GM12801 (cell line): Measurements from ENCODE around the gene ATP8A2.

ENCODE experiments used
- CTCF ChIP-seq: IDR thresholded peaks from one replicate; pipeline ENCODE4 v1.5.1; 2011; ENCODE audit warnings: control low read depth; ENCODE audit not compliant: insufficient read length; ENCODE audit errors: extremely low read depth

ATP8A2 gene

DNA sequence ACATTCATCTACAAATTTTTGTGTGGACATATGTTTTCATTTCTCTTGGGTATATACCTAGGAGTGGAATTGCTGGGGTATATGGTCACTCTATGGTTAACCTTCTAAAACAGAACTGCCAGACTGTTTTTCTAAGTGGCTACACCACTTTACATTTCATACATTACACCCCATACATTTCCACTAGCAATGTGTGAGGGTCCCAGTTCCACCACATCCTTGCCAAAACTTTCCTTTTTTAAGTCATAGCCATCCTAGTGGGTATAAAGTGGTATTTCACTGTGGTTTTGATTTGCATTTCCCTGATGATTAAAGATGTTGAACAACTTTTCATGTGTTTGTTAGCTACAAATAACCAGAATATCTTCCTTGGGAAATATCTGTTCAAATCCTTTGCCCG is 344.0 kb downstream of the ATP8A2 start:
- TF ChIP-seq CTCF, result no peak

- no peak for TF ChIP-seq CTCF
Observed at GRCh38 chr13:25717666-25718197, 346.0 kb downstream of the ATP8A2 start.

GRCh38 chr13:25719666-25720065 is 347.9 kb downstream of the ATP8A2 start:
- TF ChIP-seq CTCF, result no peak

DNA sequence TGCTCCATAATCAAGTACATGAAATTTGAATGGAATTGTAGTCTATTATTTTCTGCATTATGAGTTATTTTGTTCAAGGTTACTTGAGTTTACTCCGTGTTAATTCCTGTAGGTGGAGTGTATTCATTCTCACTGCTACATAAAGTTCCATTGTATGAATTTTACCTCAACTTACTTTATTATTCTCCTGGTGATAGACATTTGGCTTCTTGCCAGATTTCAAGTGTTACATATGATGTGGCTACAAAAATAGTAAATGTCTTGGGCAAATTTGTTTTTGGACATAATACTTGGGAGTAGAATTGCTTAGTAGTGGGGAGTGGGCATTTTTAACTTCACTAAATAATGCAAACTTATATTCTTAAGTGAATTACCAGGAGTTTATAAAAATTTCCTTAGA is 351.1 kb downstream of the ATP8A2 start:
- TF ChIP-seq CTCF, result no peak

DNA sequence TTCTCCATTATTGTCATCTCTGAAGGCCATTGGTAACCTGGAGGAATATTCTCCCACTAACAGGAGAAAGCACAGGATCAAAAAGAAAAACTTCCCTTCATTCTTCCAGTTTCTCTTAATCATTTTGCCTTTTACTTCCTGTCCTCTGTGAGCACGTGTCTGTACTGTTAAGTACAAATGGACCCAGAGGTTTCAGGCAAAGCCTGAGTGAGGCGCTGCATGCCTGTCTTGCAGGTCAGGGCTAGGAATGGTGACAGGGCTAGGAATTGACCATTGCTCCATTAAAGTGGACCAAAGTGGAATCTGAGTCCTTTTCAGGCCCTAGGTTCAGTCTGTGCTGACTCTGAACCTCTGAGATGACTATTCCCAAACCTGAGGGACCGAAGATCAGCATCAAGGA is 353.3 kb downstream of the ATP8A2 start:
- no peak for TF ChIP-seq CTCF

DNA sequence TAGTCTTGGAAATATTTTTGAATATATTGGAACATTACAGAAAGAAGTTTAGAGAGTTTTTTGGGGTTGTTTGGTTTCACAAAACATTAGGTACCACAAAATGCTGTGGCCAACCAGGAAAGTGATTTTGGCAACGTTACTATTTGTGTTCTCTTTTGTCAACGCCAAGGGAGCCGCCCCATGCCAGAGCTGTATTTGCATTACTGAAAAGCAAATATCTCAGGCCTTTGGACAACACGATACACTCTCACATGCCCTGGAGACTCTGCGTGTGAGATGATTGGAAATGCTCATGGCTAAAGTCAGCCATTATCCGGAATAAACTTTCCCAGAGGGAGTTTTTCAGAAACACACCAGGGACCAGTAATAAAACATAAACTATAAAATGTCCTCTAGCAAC is 355.5 kb downstream of the ATP8A2 start:
- TF ChIP-seq CTCF, result no peak

GRCh38 chr13:25727810-25728209 is 356.0 kb downstream of the ATP8A2 start:
- TF ChIP-seq CTCF, result no peak

DNA sequence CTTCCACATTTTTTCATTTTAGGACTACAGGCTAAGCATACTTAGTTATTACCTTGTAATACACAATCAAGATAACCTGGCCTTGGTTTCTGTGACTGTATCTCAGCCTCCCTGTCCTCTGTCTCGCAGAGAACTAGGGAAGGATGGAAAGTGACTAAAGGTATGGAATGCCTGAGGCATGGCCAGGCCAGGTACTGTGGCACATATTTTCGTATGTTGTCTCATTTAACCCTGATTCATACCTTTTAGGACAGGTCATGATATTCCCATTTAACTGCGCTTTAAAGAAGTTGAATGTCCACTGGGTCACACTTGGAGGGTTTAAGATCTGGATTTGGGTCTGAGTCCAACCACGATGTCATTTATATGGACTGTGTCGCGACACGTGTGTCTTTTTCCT is 357.4 kb downstream of the ATP8A2 start:
- TF ChIP-seq CTCF, result no peak
